ENCODE data around the gene TNP2.
A peak's percentile ranks its signal among the peaks of the same experiment; 100 is the strongest.

Gene TNP2

GRCh38 chr16:11268921-11269375, at the start of gene TNP2:
Gene TNP2, minus strand, starts transcription at chr16:11269325. Its CDS starts 63 bp downstream, at chr16:11269262.
- DNase-seq = no peak

GRCh38 chr16:11318817-11319216, 49.7 kb upstream of the TNP2 start:
- DNase-seq = no peak

GRCh38 chr16:11316331-11317015, 47.3 kb upstream of the TNP2 start:
- peak in 1 of 56 donors; percentile 6 for DNase-seq

GRCh38 chr16:11315510-11315909, 46.4 kb upstream of the TNP2 start:
- DNase-seq = no peak

GRCh38 chr16:11314309-11314894, 45.3 kb upstream of the TNP2 start:
- no peak for DNase-seq

GRCh38 chr16:11313493-11314308, 44.6 kb upstream of the TNP2 start:
- DNase-seq = no peak

GRCh38 chr16:11312718-11313492, 43.8 kb upstream of the TNP2 start:
- DNase-seq = no peak

- DNase-seq = no peak
Observed at GRCh38 chr16:11310997-11311561, 42.0 kb upstream of the TNP2 start.

- no peak for DNase-seq
Observed at GRCh38 chr16:11310634-11310977, 41.5 kb upstream of the TNP2 start.

GRCh38 chr16:11309895-11310633, 40.9 kb upstream of the TNP2 start:
- no peak for DNase-seq

GRCh38 chr16:11308493-11309283, 39.6 kb upstream of the TNP2 start:
- DNase-seq = no peak

- DNase-seq = no peak
Observed at GRCh38 chr16:11307639-11308492, 38.7 kb upstream of the TNP2 start.

- no peak for DNase-seq
Observed at GRCh38 chr16:11306997-11307638, 38.0 kb upstream of the TNP2 start.

GRCh38 chr16:11306381-11306780, 37.3 kb upstream of the TNP2 start:
- DNase-seq = no peak

GRCh38 chr16:11303405-11304138, 34.4 kb upstream of the TNP2 start:
- DNase-seq = no peak

GRCh38 chr16:11302977-11303376, 33.9 kb upstream of the TNP2 start:
- no peak for DNase-seq
